Mesenchymal stem cell (in vitro differentiated cells and primary cell): ENCODE data around the gene SRP19.
"Not testable (repeated sequence)": the region's sequence is repeated elsewhere in the genome, so short reads cannot be mapped to it uniquely, and the experiment has no call there.

Experiments
- DNase-seq: peaks from one replicate; pipeline ENCODE4 v3.0.0-alpha.2; 2013
- H2AFZ ChIP-seq: one replicate; pipeline ENCODE4 v1.6.1; 2013; ENCODE audit warnings: low read depth, mild to moderate bottlenecking, control low read depth, inconsistent platforms, low read length, moderate library complexity
- H2AK5ac ChIP-seq: 2 replicates; pipeline ENCODE4 v1.6.1; 2013; ENCODE audit warnings: low read length, moderate library complexity, mild to moderate bottlenecking, inconsistent platforms; ENCODE audit not compliant: severe bottlenecking
- H2BK120ac ChIP-seq: one replicate; pipeline ENCODE4 v1.6.1; 2013; ENCODE audit warnings: low read depth, mild to moderate bottlenecking, inconsistent platforms, low read length, moderate library complexity
- H2BK12ac ChIP-seq, 2 experiments: one replicate each; pipeline ENCODE4 v1.6.1; 2013; ENCODE audit warnings: inconsistent platforms in 2 of 2, low read length in 2 of 2, mild to moderate bottlenecking in 2 of 2, moderate library complexity in 2 of 2, control low read depth in 1 of 2
- H2BK15ac ChIP-seq: one replicate; pipeline ENCODE4 v1.6.1; 2013; ENCODE audit warnings: mild to moderate bottlenecking, low read depth, inconsistent platforms; ENCODE audit not compliant: poor library complexity, severe bottlenecking
- H2BK5ac ChIP-seq: 2 replicates; pipeline ENCODE4 v1.6.1; 2013; ENCODE audit warnings: low read depth, mild to moderate bottlenecking, low read length, control low read depth, inconsistent platforms; ENCODE audit not compliant: poor library complexity, severe bottlenecking
- H3K14ac ChIP-seq, 2 experiments: one replicate each; pipeline ENCODE4 v1.6.1; 2013; ENCODE audit warnings: inconsistent platforms in 2 of 2, low read length in 2 of 2, control low read depth in 1 of 2, mild to moderate bottlenecking in 1 of 2, moderate library complexity in 1 of 2
- H3K18ac ChIP-seq, 2 experiments: one replicate each; pipeline ENCODE4 v1.6.1; 2013; ENCODE audit warnings: inconsistent platforms in 2 of 2, low read length in 2 of 2, control low read depth in 1 of 2, low read depth in 1 of 2, mild to moderate bottlenecking in 1 of 2
- H3K23ac ChIP-seq, 2 experiments: one replicate each; pipeline ENCODE4 v1.6.1; 2013; ENCODE audit warnings: inconsistent platforms in 2 of 2, low read length in 2 of 2, mild to moderate bottlenecking in 2 of 2, moderate library complexity in 2 of 2, control low read depth in 1 of 2
- H3K27ac ChIP-seq: 2 replicates; pipeline ENCODE4 v1.5.1; 2013; ENCODE audit warnings: mild to moderate bottlenecking, moderate library complexity, low read length, control low read depth, inconsistent platforms; ENCODE audit not compliant: poor library complexity, severe bottlenecking
- H3K27me3 ChIP-seq, 2 experiments: 2 replicates each; pipeline versions ENCODE4 v1.6.1 to v1.7.0; 2013; ENCODE audit warnings: low read length in 2 of 2, mild to moderate bottlenecking in 2 of 2, moderate library complexity in 2 of 2, control low read depth in 1 of 2, inconsistent platforms in 1 of 2; ENCODE audit not compliant: control insufficient read depth in 1 of 2, insufficient read depth in 1 of 2
- H3K36me3 ChIP-seq, 2 experiments: 2 replicates each; pipeline versions ENCODE4 v1.6.1 to v1.7.0; 2013; ENCODE audit warnings: low read length in 2 of 2, control low read depth in 1 of 2, inconsistent platforms in 1 of 2, low read depth in 1 of 2, mild to moderate bottlenecking in 1 of 2; ENCODE audit not compliant: insufficient read depth in 2 of 2, control insufficient read depth in 1 of 2
- H3K4ac ChIP-seq, 2 experiments: one replicate each; pipeline ENCODE4 v1.6.1; 2013; ENCODE audit warnings: inconsistent platforms in 2 of 2, low read length in 2 of 2, mild to moderate bottlenecking in 2 of 2, moderate library complexity in 2 of 2, control low read depth in 1 of 2, low read depth in 1 of 2
- H3K4me1 ChIP-seq: 2 replicates; pipeline ENCODE4 v1.6.1; 2013; ENCODE audit warnings: low read depth, low read length, control low read depth; ENCODE audit not compliant: control insufficient read depth, insufficient read depth
- H3K4me2 ChIP-seq: 2 replicates; pipeline ENCODE4 v1.6.1; 2013; ENCODE audit warnings: low read length, mild to moderate bottlenecking, inconsistent platforms; ENCODE audit not compliant: poor library complexity, severe bottlenecking
- H3K4me3 ChIP-seq, 2 experiments: 2 replicates each; pipeline versions ENCODE4 v1.5.1 to v1.7.0; 2013; ENCODE audit warnings: low read length in 2 of 2, mild to moderate bottlenecking in 2 of 2, control low read depth in 1 of 2, low read depth in 1 of 2; ENCODE audit not compliant: insufficient read depth in 1 of 2
- H3K79me1 ChIP-seq: replicated peaks from 2 replicates; pipeline ENCODE4 v1.6.1; 2013; ENCODE audit warnings: mild to moderate bottlenecking, control low read depth, low read length, inconsistent platforms; ENCODE audit not compliant: poor library complexity, severe bottlenecking
- H3K9ac ChIP-seq: 2 replicates; pipeline ENCODE4 v1.7.0; 2013; ENCODE audit warnings: mild to moderate bottlenecking, low read length, moderate library complexity
- H3K9me3 ChIP-seq: 2 replicates; pipeline ENCODE4 v1.7.0; 2013; ENCODE audit warnings: mild to moderate bottlenecking, low read length; ENCODE audit not compliant: control insufficient read depth
- H4K8ac ChIP-seq: one replicate; pipeline ENCODE4 v1.6.1; 2013; ENCODE audit warnings: inconsistent platforms, mild to moderate bottlenecking, low read length, moderate library complexity
- H4K91ac ChIP-seq: one replicate; pipeline ENCODE4 v1.6.1; 2013; ENCODE audit warnings: mild to moderate bottlenecking, low read length, inconsistent platforms
- WGBS: methylation state at CpG from one replicate; pipeline ENCODE4 v1.1.7; 2013; ENCODE audit warnings: mixed read lengths; 5-methylcytosine and 5-hydroxymethylcytosine counted together

SRP19 gene

GRCh38 chr5:112904996-112905395 is 43.9 kb downstream of the SRP19 start:
- H4K8ac ChIP-seq, H3K4me2 ChIP-seq, H3K9ac ChIP-seq, H3K18ac ChIP-seq, H3K4me1 ChIP-seq, DNase-seq, H3K4me3 ChIP-seq, H3K27ac ChIP-seq, H3K9me3 ChIP-seq, H4K91ac ChIP-seq, H3K27me3 ChIP-seq, H2AK5ac ChIP-seq, H3K4ac ChIP-seq, H3K14ac ChIP-seq, H2BK15ac ChIP-seq, H3K23ac ChIP-seq, H2BK5ac ChIP-seq, H2BK120ac ChIP-seq, H2AFZ ChIP-seq, H2BK12ac ChIP-seq: not testable (repeated sequence)
- peaks cover 19 to 62% of the 10 kb centered on the region in 2 experiments for H3K36me3 ChIP-seq
- WGBS = 100% methylated on average over 3 of the region's 3 CpGs
- H3K79me1 ChIP-seq = peaks cover 17% of the 10 kb centered on the region

DNA sequence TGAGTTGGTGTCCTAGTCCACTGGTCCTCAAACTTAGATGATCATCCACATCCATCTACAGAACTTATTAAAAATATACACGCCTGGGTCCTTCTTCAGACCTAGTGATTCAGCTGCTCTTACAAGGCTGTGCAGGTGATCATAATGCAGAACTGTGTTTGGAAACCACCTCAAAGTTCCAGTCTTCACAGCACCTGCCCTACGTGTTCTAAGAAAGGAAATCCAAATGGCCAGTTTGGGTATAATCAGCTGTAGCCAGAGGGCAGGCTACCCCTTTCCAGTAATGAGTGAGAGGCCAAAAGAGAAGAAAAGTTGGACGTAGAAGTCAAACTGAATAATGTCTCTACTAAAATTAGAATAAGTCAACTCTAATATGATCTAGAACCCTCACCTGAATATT is 45.5 kb downstream of the SRP19 start:
- no peaks in the 10 kb centered on the region for H3K27me3 ChIP-seq
- no peak overlapping the region for H3K23ac ChIP-seq
- DNase-seq = no peak
- no peak overlapping the region for H4K8ac ChIP-seq
- no peak overlapping the region for H3K9ac ChIP-seq
- H4K91ac ChIP-seq = no peak overlapping the region
- 100% methylated on average over 1 of the region's 3 CpGs for WGBS
- no peak overlapping the region for H2BK120ac ChIP-seq
- no peak overlapping the region for H3K14ac ChIP-seq
- H2BK15ac ChIP-seq = no peak overlapping the region
- no peak overlapping the region for H3K4me3 ChIP-seq
- no peak overlapping the region for H3K4ac ChIP-seq
- H3K18ac ChIP-seq = no peak overlapping the region
- H3K36me3 ChIP-seq = peaks cover 14 to 60% of the 10 kb centered on the region in 2 experiments
- no peak overlapping the region for H2BK5ac ChIP-seq
- H3K4me2 ChIP-seq = no peak overlapping the region
- H3K9me3 ChIP-seq = no peaks in the 10 kb centered on the region
- no peak overlapping the region for H2AFZ ChIP-seq
- H2AK5ac ChIP-seq = no peak overlapping the region
- H3K4me1 ChIP-seq = no peaks in the 10 kb centered on the region
- no peak overlapping the region for H3K27ac ChIP-seq
- peaks cover 20% of the 10 kb centered on the region for H3K79me1 ChIP-seq
- H2BK12ac ChIP-seq = no peak overlapping the region

- H2BK12ac ChIP-seq = no peak overlapping the region
- H2BK15ac ChIP-seq = no peak overlapping the region
- H3K14ac ChIP-seq = no peak overlapping the region
- no peaks in the 10 kb centered on the region for H3K27me3 ChIP-seq
- H2BK120ac ChIP-seq = no peak overlapping the region
- no peak overlapping the region for H4K8ac ChIP-seq
- no peak overlapping the region for H2AK5ac ChIP-seq
- no peak for DNase-seq
- no peak overlapping the region for H3K18ac ChIP-seq
- H3K9me3 ChIP-seq = no peaks in the 10 kb centered on the region
- H3K23ac ChIP-seq = no peak overlapping the region
- no peak overlapping the region for H3K9ac ChIP-seq
- over 99% methylated on average over 3 of the region's 4 CpGs for WGBS
- peaks cover 14 to 58% of the 10 kb centered on the region in 2 experiments for H3K36me3 ChIP-seq
- peak overlapping the region; percentile 78 for H4K91ac ChIP-seq
- H2BK5ac ChIP-seq = no peak overlapping the region
- H3K4me1 ChIP-seq = no peaks in the 10 kb centered on the region
- H3K4ac ChIP-seq = no peak overlapping the region
- H3K27ac ChIP-seq = no peak overlapping the region
- H3K4me2 ChIP-seq = no peak overlapping the region
- H2AFZ ChIP-seq = no peak overlapping the region
- H3K79me1 ChIP-seq = peaks cover 20% of the 10 kb centered on the region
- no peak overlapping the region for H3K4me3 ChIP-seq
Measured at GRCh38 chr5:112907166-112907631, 46.1 kb downstream of the SRP19 start.

GRCh38 chr5:112908854-112909253 is 47.8 kb downstream of the SRP19 start:
- no peak overlapping the region for H3K14ac ChIP-seq
- H3K9me3 ChIP-seq = no peaks in the 10 kb centered on the region
- no peak overlapping the region for H2BK15ac ChIP-seq
- no peak overlapping the region for H3K27ac ChIP-seq
- no peak for DNase-seq
- no peak overlapping the region for H3K23ac ChIP-seq
- H3K4me1 ChIP-seq = peaks cover 2% of the 10 kb centered on the region
- no peak overlapping the region for H4K91ac ChIP-seq
- no peaks in the 10 kb centered on the region for H3K27me3 ChIP-seq
- H3K36me3 ChIP-seq = peaks cover 17 to 52% of the 10 kb centered on the region in 2 experiments
- no peak overlapping the region for H3K18ac ChIP-seq
- no peak overlapping the region for H3K4me3 ChIP-seq
- H2AFZ ChIP-seq = no peak overlapping the region
- H3K4me2 ChIP-seq = no peak overlapping the region
- no peak overlapping the region for H2BK120ac ChIP-seq
- H3K79me1 ChIP-seq = peaks cover 12% of the 10 kb centered on the region
- H2AK5ac ChIP-seq = no peak overlapping the region
- no peak overlapping the region for H2BK12ac ChIP-seq
- H4K8ac ChIP-seq = no peak overlapping the region
- no peak overlapping the region for H3K9ac ChIP-seq
- H3K4ac ChIP-seq = no peak overlapping the region
- no peak overlapping the region for H2BK5ac ChIP-seq
